GM18505 (cell line): ENCODE measurements around the gene ZNF221.
"Not testable (repeated sequence)": the region's sequence is repeated elsewhere in the genome, so short reads cannot be mapped to it uniquely, and the experiment has no call there.

Experiments
- ATAC-seq: cut with Tn5 transposase; IDR thresholded peaks from one replicate; pipeline ENCODE4 v1.9.1; 2021; ENCODE audit not compliant: unreplicated experiment
- POLR2A ChIP-seq: IDR thresholded peaks from 4 replicates; pipeline ENCODE4 v1.6.1; 2011; ENCODE audit warnings: borderline replicate concordance; ENCODE audit not compliant: insufficient read depth, insufficient read length; ENCODE audit errors: extremely low read depth

Gene ZNF221

DNA sequence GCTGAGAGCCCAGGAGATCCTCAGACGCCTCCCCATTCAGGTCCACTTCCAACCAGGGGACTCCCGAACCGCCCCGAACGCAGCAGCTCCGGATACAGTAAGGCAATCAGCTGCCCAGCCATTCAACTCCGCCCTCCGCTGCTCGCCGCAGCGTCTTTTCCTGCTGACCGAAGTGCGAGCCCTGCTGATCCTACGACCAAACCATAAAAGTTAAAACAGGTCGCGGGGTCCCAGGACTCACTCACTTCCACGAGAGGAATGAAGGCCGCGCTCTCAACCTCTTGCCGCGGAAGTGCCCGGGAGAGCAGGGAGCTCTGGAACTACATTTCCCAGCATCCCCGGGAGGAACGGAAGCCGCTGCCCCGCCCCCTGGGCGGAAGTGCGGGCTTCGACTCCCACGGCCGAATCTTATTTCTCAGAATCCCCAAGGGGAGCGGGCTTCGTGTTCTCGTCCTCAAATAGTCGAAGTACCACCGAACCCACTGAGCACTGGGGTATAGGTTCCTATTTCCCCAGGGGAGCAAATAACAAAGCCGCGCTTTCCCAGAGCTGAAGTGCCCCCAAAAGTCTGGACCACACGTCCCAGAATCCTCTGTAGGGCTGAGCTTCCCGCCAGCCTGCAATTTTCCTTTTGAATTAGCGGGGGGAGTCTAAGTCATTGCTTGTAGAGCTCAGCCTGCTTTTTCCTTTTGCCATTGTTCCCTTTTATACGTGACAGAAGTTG, 15.9 kb upstream of the ZNF221 start, which contains the start of gene ZNF45:
Gene ZNF45, minus strand, starts transcription at position 298 of the 724 bp plus-strand sequence. CDS start 13,097 bp downstream, outside the sequence.
- peak; percentile 79 for TF ChIP-seq POLR2A
- ATAC-seq = peak; percentile 88

DNA sequence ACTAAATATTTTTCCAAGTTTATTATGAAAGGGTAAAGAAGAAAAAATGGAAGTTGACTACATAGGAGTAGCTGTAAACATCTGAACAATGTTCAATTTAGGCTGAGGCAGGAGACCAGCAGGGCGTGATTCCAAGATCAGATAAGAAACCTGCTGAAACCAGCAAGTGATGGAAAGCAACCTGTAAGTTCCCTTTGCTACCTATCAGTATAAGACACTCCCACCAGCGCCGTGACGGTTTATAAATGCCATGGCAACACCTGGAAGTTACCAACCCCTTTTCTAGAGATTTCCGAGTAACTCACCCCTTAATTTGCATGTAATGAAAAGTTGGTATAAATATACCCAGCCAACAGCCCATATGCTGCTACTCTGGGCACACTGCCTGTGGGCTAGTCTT, 14.8 kb upstream of the ZNF221 start:
- ATAC-seq = no peak
- no peak for TF ChIP-seq POLR2A

DNA sequence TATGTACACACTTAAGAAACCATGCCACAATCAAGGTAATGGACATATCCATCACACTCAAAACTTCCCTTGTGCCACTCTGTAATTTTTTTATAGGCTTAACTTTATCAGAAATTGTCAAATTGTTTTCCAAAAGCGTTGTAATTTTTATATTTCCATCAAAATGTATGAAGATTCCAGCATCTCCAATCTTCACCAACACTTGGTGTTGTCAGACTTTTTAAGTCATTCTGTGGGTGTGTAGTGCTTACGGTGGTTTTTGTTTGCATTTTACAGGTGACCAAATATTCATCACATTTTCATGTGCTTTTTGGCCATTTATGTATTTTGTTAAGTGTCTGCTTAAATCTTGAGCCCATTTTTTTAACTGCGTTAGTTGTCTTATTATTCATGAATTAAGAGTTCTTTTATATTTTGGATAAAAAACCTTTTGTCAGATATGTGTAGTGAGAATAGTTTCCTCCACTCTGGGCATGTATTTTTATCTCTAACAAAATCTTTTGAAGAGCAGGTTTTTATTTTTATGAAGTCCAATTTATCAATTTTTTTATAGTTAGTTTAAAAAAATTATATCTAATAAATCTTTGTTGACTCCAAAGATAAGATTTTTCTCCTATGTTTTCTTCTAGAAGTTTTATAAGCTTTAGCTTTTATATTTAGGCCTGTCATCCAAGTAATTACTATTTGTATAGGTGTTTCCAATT, 11.3 kb upstream of the ZNF221 start:
- TF ChIP-seq POLR2A = no peak
- no peak for ATAC-seq

DNA sequence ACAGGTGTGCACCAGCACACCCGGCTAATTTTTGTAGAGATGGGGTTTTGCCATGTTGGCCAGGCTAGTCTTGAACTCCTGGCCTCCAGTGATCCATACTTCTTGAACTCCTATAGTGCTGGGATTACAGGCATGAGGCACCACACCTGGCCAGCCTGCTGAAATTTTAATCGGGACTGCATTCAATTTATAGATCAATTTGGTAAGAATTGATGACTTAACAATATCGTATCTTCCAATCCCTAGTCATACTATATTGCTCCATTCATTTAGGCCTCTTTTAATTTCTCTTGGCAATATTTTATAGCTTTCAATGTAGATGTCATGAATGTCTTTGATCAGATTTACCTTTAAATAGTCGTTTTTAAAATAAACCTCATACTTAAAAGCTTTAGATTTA, 10.3 kb upstream of the ZNF221 start:
- ATAC-seq = no peak
- no peak for TF ChIP-seq POLR2A

DNA sequence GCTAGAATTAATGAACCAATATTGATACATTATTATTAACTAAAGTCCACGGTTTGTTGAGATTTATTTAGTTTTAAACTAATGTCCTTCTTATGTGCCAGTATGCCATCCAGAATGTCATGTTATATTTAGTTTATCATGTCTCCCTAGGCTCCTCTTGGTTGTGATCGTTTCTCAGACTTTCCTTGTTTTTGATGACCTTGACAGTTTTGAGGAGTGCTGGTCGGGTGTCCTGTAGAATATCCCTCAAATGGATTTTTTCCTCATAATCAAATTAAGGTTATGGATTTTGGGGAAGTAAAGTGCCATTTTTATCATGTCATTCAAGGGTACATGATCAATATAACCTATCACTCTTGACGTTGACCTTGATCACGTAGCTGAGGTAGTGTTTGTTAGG, 9.8 kb upstream of the ZNF221 start:
- TF ChIP-seq POLR2A = no peak
- no peak for ATAC-seq

DNA sequence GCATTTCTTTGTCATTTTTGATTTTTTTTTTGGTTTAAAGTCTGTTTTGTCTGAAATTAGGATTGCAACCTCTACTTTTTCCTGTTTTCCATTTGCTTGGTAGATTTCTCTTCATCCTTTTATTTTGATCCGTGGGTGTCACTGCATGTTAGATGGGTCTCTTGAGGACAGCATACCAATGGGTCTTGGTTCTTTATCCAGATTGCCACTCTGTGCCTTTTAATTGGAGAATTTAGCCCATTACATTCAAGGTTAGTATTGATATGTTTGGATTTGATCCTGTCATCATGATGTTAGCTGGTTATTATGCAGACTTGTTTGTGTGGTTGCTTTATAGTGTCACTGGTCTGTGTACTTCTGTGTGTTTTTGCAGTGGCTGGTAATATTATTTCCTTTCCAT, 3.6 kb upstream of the ZNF221 start:
- not testable (repeated sequence) for ATAC-seq

DNA sequence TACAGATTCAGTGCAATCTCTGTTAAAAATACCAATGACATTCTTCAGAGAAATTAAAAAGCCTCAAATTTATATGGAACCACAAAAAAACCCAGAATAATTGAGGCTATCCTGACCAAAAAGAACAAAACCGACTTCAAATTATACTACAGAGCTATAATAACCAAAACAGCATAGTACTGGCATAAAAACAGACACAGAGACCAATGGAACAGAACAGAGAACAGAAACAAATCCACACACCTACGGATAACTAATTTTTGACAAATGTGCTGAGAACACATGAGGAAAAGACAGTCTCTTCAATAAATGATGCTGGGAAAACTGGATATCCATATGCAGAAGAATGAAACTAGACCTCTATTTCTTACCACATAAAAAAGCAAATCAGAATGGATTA, 1.2 kb upstream of the ZNF221 start:
- not testable (repeated sequence) for ATAC-seq

DNA sequence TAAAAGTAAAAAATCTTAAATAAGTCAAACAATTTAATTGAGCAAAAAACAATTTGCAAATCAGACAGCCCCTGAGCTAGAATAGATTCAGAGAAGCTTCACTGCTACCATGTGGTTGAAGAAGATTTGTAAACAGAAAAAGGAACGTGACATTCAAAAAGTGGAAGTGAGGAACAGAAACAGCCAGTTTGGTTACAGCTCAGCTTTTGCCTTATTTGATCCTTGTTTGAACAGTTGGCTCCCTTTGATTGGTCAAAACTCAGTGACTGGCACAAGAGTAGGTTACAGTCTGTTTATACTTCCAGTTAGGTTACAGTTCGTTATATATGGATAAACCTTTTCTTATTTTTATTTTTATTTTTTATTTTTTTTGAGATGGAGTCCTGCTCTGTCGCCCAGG, 5.8 kb downstream of the ZNF221 start:
- TF ChIP-seq POLR2A = no peak
- ATAC-seq = no peak

DNA sequence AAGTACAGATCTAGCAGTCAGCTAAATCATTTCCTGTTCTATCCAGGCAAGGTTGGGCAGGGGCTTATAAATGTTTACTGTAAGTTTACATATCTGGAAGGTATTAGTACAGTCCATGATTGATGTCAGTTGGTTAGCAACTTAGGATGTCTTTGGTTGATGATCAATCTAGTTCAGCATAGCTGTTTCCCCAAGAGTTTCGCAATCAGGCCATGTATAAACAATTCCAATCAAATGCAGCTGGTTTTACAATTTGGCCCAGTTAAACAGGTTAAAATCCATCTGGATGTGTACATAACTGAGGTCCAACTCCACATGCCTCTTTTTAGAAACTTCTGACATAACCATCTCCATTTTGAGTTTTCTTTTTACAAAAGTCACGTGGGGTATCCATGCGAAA, 6.9 kb downstream of the ZNF221 start:
- ATAC-seq = no peak
- TF ChIP-seq POLR2A = no peak

DNA sequence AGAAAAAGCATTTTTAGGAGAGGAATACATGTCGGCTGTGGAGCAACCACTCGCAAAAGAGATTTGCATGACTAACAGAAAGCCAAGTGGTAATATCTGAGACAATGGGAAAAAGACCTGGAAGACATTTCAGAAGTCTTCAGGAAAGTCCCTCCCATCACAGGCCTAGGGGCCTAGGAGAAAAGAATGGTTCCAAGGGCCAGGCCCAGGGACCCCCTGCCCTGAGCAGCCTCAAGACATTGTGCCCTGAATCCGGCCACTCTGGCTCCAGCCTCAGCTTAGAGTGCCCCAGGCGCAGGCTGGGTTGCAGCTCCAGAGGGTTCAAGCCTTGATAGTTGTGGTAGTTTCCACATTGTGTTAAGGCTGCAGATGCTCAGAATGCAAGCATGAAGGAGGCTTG, 9.4 kb downstream of the ZNF221 start:
- no peak for ATAC-seq
- TF ChIP-seq POLR2A = no peak

DNA sequence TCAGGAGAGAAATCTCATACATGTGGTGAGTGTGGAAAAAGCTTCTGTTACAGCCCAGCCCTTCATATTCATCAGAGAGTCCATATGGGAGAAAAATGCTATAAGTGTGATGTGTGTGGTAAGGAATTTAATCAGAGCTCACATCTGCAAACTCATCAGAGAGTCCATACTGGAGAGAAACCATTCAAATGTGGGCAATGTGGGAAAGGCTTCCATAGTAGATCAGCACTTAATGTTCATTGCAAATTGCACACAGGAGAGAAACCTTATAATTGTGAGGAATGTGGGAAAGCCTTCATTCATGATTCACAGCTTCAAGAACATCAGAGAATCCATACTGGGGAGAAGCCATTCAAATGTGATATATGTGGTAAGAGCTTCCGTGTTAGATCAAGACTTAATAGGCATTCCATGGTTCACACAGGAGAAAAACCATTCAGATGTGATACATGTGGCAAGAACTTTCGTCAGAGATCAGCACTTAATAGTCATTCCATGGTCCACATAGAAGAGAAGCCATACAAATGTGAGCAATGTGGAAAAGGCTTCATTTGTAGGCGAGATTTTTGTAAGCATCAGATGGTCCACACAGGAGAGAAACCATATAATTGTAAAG, 15.2 kb downstream of the ZNF221 start:
- no peak for ATAC-seq
- no peak for TF ChIP-seq POLR2A

DNA sequence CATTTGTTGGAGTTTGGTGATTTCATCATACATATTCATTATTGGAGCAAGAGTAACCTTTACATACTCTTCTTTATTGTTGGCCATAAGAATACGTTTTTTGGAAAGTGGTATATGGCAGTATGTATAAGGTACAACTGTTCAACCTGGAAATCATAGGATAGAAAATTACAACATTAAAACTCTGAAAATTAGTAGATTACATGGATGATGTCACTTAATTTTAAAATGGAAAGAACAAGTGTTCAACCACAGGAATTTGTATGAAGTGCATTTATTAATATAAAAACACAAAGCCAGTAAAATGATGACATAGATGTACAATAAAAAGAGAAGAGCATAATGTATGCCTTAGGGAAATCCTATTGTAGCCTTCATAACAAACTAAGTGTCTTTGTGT, 25.7 kb downstream of the ZNF221 start:
- TF ChIP-seq POLR2A = no peak
- no peak for ATAC-seq

DNA sequence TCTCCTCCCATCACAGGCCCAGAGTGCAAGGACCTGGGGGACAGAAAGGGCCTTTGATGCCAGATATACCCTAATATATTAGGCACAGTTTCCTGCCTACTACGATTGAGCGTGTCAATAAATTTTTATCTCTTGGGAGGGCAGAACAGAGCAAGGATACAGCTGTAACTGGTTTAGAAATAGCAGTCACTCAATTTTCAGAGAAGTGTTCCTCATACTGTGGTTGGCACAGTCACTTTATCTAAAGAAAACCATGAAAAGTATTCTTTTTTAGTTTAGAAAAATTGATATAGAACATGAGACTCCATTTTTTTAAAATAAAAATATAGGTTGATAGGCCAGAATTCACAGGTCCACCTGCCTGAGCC, 32.5 kb downstream of the ZNF221 start:
- TF ChIP-seq POLR2A = no peak
- no peak for ATAC-seq

DNA sequence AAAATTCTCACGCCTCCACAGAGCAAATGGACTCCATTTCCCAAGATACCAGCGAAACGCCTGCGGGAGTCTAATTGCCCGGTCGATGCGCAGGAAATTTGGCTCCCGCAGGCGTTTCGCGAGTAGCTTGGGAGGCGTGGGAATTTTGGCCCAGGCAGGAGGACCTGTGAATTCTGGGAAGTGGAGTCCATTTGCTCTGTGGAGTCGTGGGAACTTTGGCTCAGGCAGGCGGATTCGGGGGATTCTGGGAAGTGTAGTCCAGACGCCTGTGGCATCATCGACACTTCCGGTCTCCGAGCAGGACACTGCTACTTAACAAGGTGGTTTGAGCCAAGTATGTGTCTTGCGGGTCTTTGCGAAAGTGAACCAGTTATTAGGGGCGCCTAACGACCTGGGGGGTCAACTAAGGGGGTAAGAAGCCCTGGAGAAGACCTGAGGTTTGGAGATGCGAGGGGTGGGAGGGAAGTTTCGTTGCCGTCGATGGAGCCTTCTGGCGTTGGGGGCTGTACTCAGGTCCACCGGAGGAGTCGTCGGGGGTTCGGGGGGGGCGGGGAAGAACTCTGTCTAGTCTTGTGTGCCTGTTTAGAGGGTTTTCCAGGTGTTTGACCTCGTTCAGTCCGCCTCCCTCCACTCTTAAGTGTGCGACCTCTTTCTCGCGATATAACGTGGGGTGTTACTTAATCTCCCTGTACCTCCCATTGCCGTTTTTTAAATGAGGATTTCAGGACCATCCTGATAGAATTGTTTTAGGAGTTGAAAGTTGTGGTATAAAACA, 33.1 kb downstream of the ZNF221 start, which contains the start of gene ZNF155:
Gene ZNF155, plus strand, starts transcription at position 277 of the 775 bp plus-strand sequence. CDS start 4,356 bp downstream, outside the sequence.
- peak; percentile 83 for ATAC-seq
- peak; percentile 40 for TF ChIP-seq POLR2A

DNA sequence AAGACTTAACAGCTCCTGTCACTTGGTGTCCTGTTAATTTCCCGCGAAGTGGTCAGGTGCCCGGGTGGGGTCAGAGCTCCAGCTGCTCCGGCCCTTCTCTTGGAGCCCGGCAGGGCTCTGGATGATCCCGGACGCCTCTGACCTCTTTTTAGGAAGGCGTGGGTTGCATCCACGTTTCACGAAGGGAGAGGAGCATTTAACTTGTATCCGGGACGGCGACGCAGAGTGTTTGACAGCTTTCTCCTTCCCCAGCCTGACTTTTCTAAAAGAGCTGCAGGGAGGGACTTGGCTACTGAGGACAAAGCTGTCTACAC, 33.6 kb downstream of the ZNF221 start:
- no peak for TF ChIP-seq POLR2A
- no peak for ATAC-seq
